Thyroid gland (tissue), 4 donors: ENCODE data around the gene OR2F2.
A peak's percentile ranks its signal among the peaks of the same experiment; 100 is the strongest.

Experiments
- CTCF ChIP-seq, 6 experiments: fragments of 200-600 bp in 3 of 6; fragments of 450-650 bp in 3 of 6; sonication (generic) in 3 of 6; IDR thresholded peaks; one replicate each; pipeline ENCODE4 v1.5.1; 2016 to 2019; ENCODE audit warnings: antibody characterized with exemption in 6 of 6, mild to moderate bottlenecking in 2 of 6, inconsistent platforms in 1 of 6, moderate library complexity in 1 of 6
- POLR2A ChIP-seq, 2 donors: fragments of 450-650 bp; IDR thresholded peaks; one replicate each; pipeline ENCODE4 v1.6.1; 2017; ENCODE audit warnings: antibody characterized with exemption in 2 of 2, mild to moderate bottlenecking in 2 of 2, moderate library complexity in 1 of 2

- TF ChIP-seq POLR2A (IDR thresholded peaks at IDR 0.05), result peak; percentile 36 to 90
- peak in 4 of 6 experiments; percentile 6 to 35 (median 16) for TF ChIP-seq CTCF (IDR thresholded peaks at IDR 0.05)
Measured at GRCh38 chr7:143901668-143902331, 33.2 kb upstream of the OR2F2 start, which contains the start of gene TCAF1.
